ENCODE measurements around the gene SEMA6C. TPM values are rescaled to one million over a fixed set of nuclear protein-coding genes. Genes with fewer than 3 reads are reported as not detected.

Gene SEMA6C
- total RNA-seq, 1 donor from 2014 or later: 24.7 TPM

- DNase-seq (ENCODE audit: extremely low spot score, unreplicated experiment): no peak
- H3K27ac Mint-ChIP-seq (ENCODE audit: unreplicated experiment): no peak overlapping the region
- no peaks in the 10 kb centered on the region for H3K9me3 Mint-ChIP-seq (ENCODE audit: unreplicated experiment)
- TF ChIP-seq CTCF (IDR thresholded peaks at IDR 0.05): no peak
- H3K4me3 Mint-ChIP-seq (ENCODE audit: unreplicated experiment): no peak overlapping the region
- peaks cover 32% of the 10 kb centered on the region for H3K4me1 Mint-ChIP-seq (ENCODE audit: unreplicated experiment)
- H3K36me3 Mint-ChIP-seq (ENCODE audit: unreplicated experiment): peaks cover 5% of the 10 kb centered on the region
- H3K27me3 Mint-ChIP-seq (ENCODE audit: unreplicated experiment): no peaks in the 10 kb centered on the region
These were observed 3.9 kb downstream of the SEMA6C start for GRCh38 chr1:151142411-151143056.

GRCh38 chr1:151137789-151138188, 8.6 kb downstream of the SEMA6C start:
- H3K4me3 Mint-ChIP-seq (ENCODE audit: unreplicated experiment): no peak overlapping the region
- H3K27me3 Mint-ChIP-seq (ENCODE audit: unreplicated experiment): no peaks in the 10 kb centered on the region
- DNase-seq (ENCODE audit: extremely low spot score, unreplicated experiment): no peak
- no peak overlapping the region for H3K27ac Mint-ChIP-seq (ENCODE audit: unreplicated experiment)
- peaks cover 28% of the 10 kb centered on the region for H3K36me3 Mint-ChIP-seq (ENCODE audit: unreplicated experiment)
- H3K9me3 Mint-ChIP-seq (ENCODE audit: unreplicated experiment): no peaks in the 10 kb centered on the region
- TF ChIP-seq CTCF (IDR thresholded peaks at IDR 0.05): no peak
- H3K4me1 Mint-ChIP-seq (ENCODE audit: unreplicated experiment): peaks cover 2% of the 10 kb centered on the region

GRCh38 chr1:151135433-151136385, 10.7 kb downstream of the SEMA6C start:
- Mint-ChIP-seq H3K4me1 (ENCODE audit: unreplicated experiment) (peaks cover 12% of the 10 kb centered on the region), H3K4me3 (ENCODE audit: unreplicated experiment) (no peak overlapping the region), H3K27me3 (ENCODE audit: unreplicated experiment) (peaks cover 6% of the 10 kb centered on the region), H3K36me3 (ENCODE audit: unreplicated experiment) (peaks cover 28% of the 10 kb centered on the region), H3K9me3 (ENCODE audit: unreplicated experiment) (no peaks in the 10 kb centered on the region), H3K27ac (ENCODE audit: unreplicated experiment) (no peak overlapping the region)
- TF ChIP-seq CTCF (IDR thresholded peaks at IDR 0.05): no peak
- DNase-seq (ENCODE audit: extremely low spot score, unreplicated experiment): no peak

DNA sequence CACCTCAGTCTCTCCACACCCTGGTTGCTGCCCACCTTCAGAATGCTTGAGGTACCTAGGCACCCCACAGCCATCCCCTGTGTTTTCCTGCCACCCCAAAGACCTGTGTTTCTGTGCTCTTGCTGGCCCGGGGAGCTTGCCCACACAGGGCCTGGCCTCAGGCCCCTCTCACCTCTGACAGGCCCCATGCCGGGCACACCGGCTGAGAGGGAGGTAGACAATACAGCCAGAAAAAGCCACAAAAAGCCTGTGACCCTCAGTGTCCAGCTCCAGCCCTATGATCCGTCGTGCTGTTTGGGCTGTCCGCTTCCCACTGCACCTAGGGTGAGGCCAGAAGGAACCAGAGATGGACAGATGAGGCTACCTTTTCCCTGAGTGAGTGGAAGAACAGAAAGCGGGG, 11.4 kb downstream of the SEMA6C start:
- no peak for DNase-seq (ENCODE audit: extremely low spot score, unreplicated experiment)
- Mint-ChIP-seq H3K9me3 (ENCODE audit: unreplicated experiment) (no peaks in the 10 kb centered on the region), H3K36me3 (ENCODE audit: unreplicated experiment) (peaks cover 28% of the 10 kb centered on the region)

More for the DNA sequence above, 11.4 kb downstream of the SEMA6C start:
- no peak for TF ChIP-seq CTCF (IDR thresholded peaks at IDR 0.05)
- no peak overlapping the region for H3K4me3 Mint-ChIP-seq (ENCODE audit: unreplicated experiment)
- H3K27ac Mint-ChIP-seq (ENCODE audit: unreplicated experiment): no peak overlapping the region
- peaks cover 6% of the 10 kb centered on the region for H3K27me3 Mint-ChIP-seq (ENCODE audit: unreplicated experiment)
- H3K4me1 Mint-ChIP-seq (ENCODE audit: unreplicated experiment): peaks cover 12% of the 10 kb centered on the region
